HG03159 (cell line): Measurements from ENCODE around the gene FMO3.

Experiments
- ATAC-seq: cut with Tn5 transposase; IDR thresholded peaks from one replicate; pipeline ENCODE4 v1.9.1; 2021; ENCODE audit warnings: mild to moderate bottlenecking, moderate library complexity; ENCODE audit not compliant: unreplicated experiment

FMO3 gene

DNA sequence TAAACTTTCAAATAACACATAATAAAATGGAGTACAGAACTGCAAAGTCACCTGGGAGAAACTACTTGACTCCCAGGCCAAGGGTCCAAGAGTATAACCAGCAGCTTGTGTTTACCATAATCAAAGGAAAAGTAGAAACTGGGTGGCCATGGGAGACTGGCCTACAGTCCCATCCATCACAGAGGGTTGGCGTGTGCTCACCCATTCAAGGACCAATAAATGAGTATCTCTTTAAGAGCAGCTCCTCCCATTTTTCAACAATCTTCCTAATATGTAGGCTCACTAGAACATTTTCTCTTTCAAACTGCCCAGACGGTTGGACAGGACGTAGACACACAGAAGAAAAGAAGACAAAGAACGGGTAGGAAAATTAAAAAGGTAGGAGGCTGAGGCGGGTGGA lies at the start of gene FMO3:
Gene FMO3, plus strand, starts transcription at position 302 of the 400 bp plus-strand sequence. CDS start 1,754 bp downstream, outside the sequence.
- ATAC-seq = no peak

DNA sequence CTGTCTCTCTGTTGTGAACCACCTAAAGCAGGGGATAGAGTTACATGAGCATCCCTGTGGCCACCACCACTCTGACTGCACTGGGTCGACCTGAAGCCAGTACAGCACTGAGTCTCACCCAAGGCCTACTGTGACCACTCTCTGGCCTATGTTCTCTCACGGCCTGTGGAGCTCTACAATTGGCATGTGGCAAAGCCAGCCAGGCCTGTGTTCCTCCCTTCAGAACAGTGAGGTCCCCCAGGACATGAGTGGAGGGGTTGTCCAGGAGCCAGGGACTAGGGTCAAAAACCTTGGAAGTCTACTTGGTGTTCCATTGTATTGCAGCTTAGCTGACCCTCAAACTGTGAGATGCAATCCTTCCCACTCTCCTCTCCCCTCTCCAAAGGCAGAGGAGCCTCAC lies 42.7 kb upstream of the FMO3 start:
- no peak for ATAC-seq

DNA sequence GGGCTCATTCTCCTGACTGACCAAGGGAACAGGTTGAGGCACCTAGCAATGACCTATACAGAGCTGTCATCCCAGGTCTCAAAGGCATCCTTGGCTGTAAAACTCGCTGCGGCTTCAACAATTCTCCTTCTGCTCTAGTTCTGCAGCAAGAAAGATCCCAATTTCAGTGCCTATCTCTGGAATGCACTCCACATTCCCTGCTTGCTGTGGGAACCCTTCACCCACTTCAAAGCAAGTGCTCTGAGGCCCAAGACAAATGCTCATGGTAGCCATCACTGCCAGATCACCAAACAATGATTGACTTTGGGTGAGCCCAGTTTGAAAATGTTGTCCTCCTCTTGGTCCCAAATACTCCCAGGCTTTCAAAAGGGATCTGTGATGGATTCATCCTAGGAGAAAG lies 37.7 kb upstream of the FMO3 start:
- ATAC-seq = no peak

DNA sequence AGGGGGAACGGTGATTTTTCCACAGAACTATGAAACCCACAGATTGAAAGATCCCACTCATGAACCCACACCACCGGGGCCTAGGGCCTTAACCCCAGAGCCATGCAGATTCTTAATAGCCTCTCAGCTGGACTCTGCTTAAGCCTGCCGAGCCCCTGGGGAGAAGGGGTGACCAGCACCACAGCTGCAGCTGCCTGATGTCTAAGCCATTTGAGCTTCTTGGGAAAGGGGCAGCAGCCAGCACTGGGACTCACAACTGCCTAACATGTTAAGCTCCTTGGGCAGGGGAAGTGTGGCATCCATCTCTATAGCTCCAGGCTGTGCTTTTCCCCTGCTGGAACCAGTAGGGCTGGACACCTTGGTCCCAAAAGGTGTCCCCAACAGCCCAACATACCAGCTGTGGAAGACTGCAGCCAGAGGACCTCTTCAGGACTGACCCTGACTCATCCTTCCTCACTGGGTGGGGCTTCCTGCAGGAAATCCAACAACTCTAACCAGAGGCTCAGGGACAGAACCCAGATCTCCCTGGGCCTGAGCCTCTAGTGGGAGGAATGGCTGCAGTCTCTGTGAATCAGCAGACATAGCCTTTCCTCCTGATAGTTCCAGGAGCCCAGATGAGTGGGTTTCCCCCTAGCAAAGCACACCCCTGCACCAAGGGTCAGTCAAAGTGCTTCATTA lies 34.6 kb upstream of the FMO3 start:
- no peak for ATAC-seq

DNA sequence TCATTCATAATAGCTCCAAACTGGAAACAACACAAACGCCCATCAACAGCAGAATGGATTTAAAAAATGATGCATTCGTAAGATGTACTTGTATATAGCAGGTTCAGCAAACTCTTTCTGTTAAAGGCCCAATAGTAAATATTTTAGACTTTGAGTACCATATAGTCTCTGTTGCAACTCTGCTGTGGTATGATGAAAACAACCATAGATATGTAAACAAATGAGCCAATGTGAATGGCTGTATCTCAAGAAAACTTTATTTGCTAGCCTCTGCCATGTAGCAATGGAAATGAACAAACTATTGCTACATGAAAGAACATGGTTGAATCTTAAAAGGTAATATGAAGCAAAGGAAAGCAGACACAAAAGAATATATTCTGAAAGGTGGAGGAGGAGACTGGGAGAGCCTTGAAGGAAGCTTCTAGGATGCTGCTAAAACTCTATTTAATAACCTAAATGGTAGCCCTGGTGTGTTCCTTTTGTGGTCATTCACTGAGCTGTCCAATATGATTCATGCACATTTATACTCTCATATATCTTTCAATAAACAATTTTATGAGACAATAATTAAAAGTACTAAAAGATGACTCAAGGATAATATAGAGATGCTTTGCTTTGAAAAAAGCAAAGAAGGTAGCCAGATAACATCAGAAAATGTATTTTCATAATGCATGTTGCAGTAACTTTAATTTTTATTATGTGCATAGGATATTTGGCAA lies 29.1 kb upstream of the FMO3 start:
- ATAC-seq = no peak

DNA sequence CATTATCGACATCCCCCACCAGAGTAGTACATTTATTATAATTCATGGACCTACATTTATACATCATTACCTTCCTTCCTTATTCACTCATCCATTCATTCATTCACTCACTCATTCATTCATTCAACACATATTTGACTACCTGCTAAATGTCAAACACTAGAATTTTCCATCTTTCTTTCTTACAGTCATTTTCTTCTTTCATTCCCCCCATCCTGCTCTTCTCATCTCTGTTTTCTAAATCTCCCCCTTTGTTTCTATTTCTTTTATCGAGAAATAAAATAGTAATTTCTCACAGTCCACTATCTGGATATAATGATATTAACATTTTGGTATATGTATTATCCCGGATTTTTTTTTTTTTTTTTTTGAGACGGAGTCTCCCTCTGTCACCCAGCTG lies 27.8 kb upstream of the FMO3 start:
- no peak for ATAC-seq

DNA sequence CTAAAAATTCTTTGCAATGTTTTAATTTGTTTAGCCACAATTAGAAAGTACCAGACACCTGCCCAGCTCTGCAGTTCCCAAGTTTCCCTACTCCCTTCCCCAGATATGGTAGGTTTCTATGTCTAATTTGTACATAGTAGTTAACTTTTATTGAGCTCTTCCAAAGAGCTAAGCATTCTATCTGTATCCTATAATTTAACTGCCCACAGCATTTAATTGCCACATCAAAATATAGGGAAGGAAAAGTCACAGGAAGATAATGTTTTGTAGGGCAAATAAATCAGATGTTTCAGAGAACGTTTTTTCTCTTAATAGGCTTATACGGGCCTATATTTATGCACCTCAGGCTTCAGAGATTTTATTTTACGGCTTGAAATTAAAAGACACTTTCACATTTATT lies 15.7 kb upstream of the FMO3 start:
- no peak for ATAC-seq

DNA sequence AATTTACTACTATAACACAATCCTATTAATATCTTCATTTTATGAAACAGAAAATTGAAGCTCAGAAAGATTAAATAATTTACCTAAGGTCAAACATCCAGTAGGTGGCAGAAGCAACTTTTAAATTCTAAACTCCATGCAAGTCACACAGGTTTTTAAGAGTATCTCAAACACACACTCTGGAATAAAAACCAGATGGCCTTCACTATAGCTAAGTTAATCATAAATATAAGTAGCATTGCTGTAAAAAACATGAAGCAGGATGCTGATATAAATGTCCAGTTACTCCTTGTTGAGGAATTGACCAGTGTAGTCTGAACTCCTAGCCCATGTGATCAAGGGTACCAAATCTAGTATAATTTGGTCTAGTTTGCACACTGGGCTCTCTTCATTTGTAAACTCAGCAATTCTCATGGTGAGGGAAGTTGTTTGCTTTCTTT lies 9.4 kb upstream of the FMO3 start:
- no peak for ATAC-seq

DNA sequence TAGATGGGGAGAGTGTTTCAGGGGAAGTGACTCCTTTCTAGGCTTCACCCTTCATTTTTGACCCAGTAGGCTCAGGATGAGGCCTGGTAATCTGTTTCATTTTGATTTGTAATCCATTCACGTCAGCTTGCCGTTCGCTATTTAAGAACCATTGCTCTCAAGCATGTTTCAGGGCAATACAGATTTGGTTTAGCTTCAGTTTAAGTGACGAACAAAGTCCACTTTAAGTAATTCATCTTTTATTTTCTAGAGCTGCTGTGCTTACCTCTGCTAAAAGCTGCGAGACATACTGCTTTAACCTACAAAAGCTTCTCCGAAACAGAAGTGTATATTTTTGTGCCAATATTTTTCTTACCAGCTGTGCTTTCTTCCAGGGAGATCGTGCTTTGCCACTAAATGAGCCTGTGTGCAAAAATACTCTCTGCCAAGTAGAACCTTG lies 8.9 kb upstream of the FMO3 start:
- no peak for ATAC-seq

DNA sequence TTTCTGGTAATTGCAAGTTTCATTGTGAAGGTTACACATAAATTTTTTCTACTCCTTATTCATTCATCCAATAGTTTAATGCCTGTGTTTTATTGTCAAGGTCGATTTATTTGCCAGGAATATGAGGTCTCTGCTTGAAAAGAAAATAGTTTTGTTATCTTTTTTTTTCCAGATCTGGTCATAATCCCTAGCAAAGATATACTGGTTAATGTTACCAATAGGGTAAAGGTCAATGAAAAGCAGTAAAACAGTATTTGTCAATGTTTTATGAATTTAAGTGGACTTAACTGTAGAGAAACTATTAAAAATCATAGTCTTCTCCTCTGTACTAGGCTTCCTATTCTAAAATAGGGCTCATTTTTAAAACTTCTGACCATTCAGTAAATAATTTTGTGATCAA lies 8.1 kb upstream of the FMO3 start:
- no peak for ATAC-seq

DNA sequence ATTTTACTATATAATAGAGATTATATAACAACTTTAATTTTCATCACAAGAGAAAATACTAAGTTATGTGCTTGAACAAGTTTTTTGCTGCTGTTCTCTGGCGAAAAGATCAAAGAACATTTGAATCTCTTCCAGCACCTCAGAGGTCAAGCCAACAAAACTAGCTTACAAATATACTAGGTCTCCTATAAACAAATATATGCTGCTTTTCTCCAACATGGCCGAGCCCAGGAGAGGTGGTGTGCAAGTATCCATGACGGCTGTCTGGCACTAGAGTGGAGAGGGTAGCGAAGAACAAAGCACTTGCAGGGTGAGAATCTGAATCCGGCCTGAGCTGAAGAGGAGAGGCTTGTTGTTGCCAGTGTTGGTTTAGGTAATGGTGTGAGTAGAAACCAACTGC lies 7.5 kb upstream of the FMO3 start:
- no peak for ATAC-seq

DNA sequence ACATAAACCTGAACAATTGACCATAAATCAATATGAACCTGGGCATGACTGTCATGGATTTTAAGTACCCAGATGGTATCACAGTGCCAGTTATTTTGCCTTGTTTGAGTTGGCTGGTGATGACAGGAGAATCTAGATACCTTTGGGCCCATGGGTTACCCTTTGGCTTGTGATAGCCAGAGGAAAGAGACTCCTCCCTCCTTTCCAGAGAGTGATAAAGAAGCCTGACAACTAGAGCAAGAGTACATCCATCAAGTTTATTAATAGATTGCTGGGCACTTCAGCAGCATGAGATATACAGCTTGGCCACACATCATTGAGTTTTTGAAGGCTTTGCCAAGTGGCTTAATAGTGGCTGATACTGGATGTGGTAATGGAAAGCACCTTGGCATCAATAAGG lies 6.6 kb upstream of the FMO3 start:
- no peak for ATAC-seq

DNA sequence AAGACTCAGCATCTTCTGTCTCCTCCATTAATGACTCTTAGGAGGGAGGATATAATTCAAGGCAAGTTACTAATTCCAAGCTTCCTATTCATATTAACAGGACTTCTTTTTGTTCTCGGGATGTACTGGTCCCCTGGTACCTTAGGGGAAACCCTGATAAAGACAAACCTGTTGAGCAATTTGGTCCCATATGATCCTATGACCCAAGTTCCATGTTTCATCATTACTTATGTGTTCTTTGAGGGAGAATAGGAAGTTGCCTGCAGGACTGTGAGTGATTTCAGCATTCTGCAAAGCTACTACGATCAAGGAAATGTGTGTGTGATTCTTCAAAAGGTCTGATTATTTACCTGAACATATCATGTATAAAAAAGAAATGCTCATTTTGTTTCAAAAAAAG lies 5.8 kb upstream of the FMO3 start:
- no peak for ATAC-seq

DNA sequence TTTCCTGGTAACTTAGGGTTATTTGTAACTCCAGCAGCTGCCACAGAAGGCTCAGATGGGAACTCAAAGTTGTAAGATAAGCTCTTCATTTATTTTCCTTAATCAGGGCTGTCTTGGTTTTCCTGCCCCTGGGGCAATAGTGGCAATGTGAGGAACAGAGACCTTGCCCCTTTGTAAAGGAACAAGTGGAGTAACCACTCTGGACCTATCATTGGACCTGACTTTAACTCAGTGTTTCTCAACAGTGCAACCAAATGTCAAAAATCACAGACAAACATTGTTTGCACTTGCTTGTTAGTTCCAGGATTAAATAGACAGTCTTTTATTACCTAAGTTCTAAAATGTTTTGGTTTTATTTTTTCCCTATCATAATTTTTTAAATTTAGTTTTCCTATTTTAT lies 2.8 kb upstream of the FMO3 start:
- no peak for ATAC-seq

DNA sequence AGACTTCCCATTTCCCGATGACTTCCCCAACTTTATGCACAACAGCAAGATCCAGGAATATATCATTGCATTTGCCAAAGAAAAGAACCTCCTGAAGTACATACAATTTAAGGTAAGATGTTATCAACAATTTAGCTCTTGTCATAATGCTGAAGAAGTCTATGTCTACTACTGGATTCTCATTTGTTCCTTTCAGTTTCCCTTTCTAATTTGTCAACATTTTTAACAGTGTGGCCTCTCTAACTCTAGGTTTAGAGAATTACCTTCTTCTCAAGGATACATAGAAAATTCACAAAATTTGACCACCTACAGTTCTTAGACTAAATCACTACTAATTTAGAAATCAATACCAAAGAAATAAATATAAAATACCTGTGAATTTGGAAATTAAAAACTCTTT lies 13.2 kb downstream of the FMO3 start:
- no peak for ATAC-seq

DNA sequence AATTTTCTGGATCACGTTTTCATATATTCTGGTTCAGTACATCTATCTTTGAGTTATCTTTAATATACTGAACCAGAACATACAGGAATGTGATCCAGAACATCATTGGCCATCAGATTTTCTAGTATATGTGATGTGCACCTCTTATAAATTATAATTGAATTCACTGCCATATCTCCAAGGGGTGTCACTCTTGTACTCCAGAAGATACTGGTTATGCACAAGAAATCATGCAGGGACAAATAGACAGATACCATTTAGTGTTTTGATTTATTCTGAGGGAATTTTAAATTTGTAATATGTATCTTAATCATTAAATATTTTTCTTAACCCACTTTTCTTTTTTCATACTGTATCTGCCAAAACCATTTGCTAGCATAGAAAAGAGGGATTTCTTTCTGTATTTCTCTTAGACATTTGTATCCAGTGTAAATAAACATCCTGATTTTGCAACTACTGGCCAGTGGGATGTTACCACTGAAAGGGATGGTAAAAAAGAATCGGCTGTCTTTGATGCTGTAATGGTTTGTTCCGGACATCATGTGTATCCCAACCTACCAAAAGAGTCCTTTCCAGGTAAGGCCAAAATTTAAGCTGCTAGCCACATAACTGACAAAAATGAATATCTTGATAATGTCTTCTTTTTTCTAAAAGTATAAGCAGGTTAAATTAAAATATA lies 16.7 kb downstream of the FMO3 start:
- ATAC-seq = no peak

DNA sequence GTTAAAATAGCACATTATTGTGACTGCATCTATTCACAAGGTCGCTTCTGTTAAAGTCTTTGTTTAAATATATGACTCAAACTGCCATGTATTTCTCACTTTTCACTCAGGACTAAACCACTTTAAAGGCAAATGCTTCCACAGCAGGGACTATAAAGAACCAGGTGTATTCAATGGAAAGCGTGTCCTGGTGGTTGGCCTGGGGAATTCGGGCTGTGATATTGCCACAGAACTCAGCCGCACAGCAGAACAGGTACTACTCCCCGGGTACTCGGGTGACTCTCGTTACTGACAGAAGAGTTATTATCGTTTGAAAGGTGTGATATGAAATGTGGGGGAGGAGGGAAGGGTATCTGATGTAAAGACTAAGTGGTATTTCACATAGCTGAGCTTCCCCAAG lies 17.3 kb downstream of the FMO3 start:
- ATAC-seq = no peak

DNA sequence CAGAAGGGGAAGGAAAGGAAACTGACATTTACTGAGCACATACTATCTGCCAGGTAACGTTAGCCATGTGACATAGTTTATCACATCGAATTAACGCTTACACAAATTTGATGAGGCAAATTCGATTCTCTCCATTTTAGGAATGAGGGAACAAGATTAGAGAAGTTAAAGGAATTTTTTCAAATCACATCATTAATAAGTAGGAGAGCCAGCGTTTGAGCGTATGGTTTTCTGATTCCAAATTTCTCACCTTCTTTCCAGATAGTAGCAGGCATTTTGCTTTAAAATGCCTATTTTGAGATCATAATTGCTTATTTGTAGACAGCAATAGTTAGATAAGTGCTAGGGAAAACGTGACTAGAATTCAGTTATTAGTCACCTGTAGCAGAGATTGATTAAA lies 19.3 kb downstream of the FMO3 start:
- no peak for ATAC-seq

DNA sequence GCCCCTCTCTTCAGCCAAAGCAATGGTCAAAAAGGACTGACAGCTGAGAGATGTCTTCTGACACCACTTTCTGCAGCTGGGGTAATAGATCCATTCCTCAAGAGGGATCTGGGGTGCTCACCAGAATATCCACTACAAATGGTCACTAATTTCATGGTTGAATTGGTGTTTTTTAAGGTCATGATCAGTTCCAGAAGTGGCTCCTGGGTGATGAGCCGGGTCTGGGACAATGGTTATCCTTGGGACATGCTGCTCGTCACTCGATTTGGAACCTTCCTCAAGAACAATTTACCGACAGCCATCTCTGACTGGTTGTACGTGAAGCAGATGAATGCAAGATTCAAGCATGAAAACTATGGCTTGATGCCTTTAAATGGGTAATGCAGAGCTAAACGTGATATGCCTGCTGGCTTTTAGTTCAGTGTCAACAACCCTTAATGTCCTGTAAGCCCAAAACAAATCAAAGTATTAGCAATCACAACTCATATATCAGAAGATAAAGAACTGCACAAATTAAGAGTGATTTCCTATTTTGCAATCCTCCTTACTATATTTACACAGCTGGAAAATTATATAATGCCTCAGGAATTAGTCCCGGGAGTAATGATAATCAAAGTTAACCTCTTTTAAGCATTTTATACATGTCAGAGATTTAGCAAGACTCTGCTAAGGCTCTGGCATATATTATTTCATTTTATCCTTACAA lies 20.1 kb downstream of the FMO3 start:
- no peak for ATAC-seq

DNA sequence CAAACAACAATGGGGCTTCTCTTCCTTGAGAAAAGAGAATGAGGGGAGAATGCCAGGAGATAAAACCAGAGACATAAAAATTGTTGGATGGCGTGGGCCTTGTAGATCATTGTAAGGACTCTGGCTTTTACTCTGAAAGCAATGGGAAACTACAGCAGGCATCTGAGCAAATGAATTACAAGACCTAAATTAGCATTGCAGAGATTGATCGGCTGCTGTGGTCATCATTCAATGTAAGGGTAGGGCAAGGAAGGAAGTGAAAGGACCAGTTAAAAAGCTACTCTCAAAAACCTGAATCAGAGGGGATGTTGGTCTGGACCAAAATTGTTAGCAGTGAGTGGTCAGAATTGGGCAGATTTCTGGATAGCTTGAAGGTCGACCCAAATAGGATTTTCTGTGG lies 21.4 kb downstream of the FMO3 start:
- no peak for ATAC-seq

DNA sequence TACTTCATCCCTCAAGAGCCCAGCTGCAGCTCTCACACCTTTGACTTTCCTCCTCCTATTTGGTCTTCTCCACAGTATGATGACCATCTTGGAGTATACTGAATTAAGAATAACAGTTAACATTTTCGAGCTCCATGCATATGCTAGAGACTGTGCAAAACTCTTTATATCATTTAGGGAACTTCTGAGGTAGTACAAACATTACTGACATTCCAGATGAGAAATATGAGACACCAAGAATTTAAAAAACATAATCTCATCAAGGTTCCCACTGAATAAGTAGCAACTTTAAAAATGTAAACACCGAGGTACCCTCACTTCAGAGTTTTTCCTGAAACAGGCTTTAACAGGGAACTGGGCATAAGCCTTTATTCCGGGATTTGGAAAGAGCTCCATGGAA lies 22.7 kb downstream of the FMO3 start:
- no peak for ATAC-seq
